ENCODE results near the gene ZIM2.

- TF ChIP-seq GATA2 (IDR thresholded peaks at IDR 0.05; ENCODE audit: low read depth, low read length) (no peak), GATA3 (IDR thresholded peaks at IDR 0.05; ENCODE audit: low read depth, low read length) (no peak)
Measured at GRCh38 chr19:56873493-56873892, 33.0 kb upstream of the ZIM2 start.

All from SH-SY5Y (cell line).